ENCODE measurements around the gene TBXAS1. TPM values are rescaled to one million over a fixed set of nuclear protein-coding genes. Genes with fewer than 3 reads are reported as not detected.

The TBXAS1 gene
- total RNA-seq, 2 experiments from 2014 or later: 0.86 TPM; not detected in 1

GRCh38 chr7:139874302-139874629, 45.2 kb downstream of the TBXAS1 start:
- no peaks in the 10 kb centered on the region for H4K20me1 ChIP-seq (ENCODE audit: insufficient read depth, low read length)
- no peaks in the 10 kb centered on the region for H3K9me3 ChIP-seq (ENCODE audit: low read length)
- TF ChIP-seq EZH2phosphoT487 (IDR thresholded peaks at IDR 0.05; ENCODE audit: borderline replicate concordance, low read depth, low read length) (no peak), CTCF (conservative IDR thresholded peaks at IDR 0.05; ENCODE audit: low read length) (no peak)
- no peak for DNase-seq (ENCODE audit: low spot score)
- H3K4me1 ChIP-seq (ENCODE audit: insufficient read depth, low read length, poor library complexity, severe bottlenecking): no peaks in the 10 kb centered on the region
- H3K4me2 ChIP-seq (ENCODE audit: low read length): no peak overlapping the region
- BruUV-seq (replicated peaks): no TSS peak
- ChIA-PET CTCF (ENCODE audit: unreplicated experiment) (no interaction called here), POLR2A (interaction anchor here (1.0 kb wide), 1 partner anchor 18 kb away, joined by 3 read pairs; no protein-coding TSS in a partner anchor)
- no peak overlapping the region for H3K27ac ChIP-seq (ENCODE audit: low read depth, low read length, poor library complexity, severe bottlenecking)
- H3K36me3 ChIP-seq (ENCODE audit: insufficient read depth, low read length): no peaks in the 10 kb centered on the region
- intact Hi-C loops (cut with micrococcal nuclease; ENCODE audit: unreplicated experiment): no loop called here
- no peak overlapping the region for H3K4me3 ChIP-seq (ENCODE audit: low read depth, low read length, poor library complexity, severe bottlenecking)
- H2AFZ ChIP-seq (ENCODE audit: low read length): no peak overlapping the region
- no peaks in the 10 kb centered on the region for H3K9me2 ChIP-seq (ENCODE audit: insufficient read depth, low read length)
- H3K79me2 ChIP-seq (ENCODE audit: insufficient read depth, low read depth, low read length): no peaks in the 10 kb centered on the region

GRCh38 chr7:139875821-139876241, 46.8 kb downstream of the TBXAS1 start:
- no peak for DNase-seq (ENCODE audit: low spot score)
- no peak for TF ChIP-seq CTCF (conservative IDR thresholded peaks at IDR 0.05; ENCODE audit: low read length)
- TF ChIP-seq EZH2phosphoT487 (IDR thresholded peaks at IDR 0.05; ENCODE audit: borderline replicate concordance, low read depth, low read length): no peak
- H3K9me2 ChIP-seq (ENCODE audit: insufficient read depth, low read length): no peaks in the 10 kb centered on the region
- H3K4me2 ChIP-seq (ENCODE audit: low read length): no peak overlapping the region
- H3K9me3 ChIP-seq (ENCODE audit: low read length): no peaks in the 10 kb centered on the region
- no peaks in the 10 kb centered on the region for H3K79me2 ChIP-seq (ENCODE audit: insufficient read depth, low read depth, low read length)
- no TSS peak for BruUV-seq (replicated peaks)
- no peaks in the 10 kb centered on the region for H3K36me3 ChIP-seq (ENCODE audit: insufficient read depth, low read length)
- POLR2A ChIA-PET: interaction anchor here (0.6 kb wide), 1 partner anchor 71 kb away, joined by 3 read pairs; no protein-coding TSS in a partner anchor
- H3K4me1 ChIP-seq (ENCODE audit: insufficient read depth, low read length, poor library complexity, severe bottlenecking): no peaks in the 10 kb centered on the region
- H3K27ac ChIP-seq (ENCODE audit: low read depth, low read length, poor library complexity, severe bottlenecking): no peak overlapping the region
- H4K20me1 ChIP-seq (ENCODE audit: insufficient read depth, low read length): no peaks in the 10 kb centered on the region
- CTCF ChIA-PET (ENCODE audit: unreplicated experiment): no interaction called here
- no peak overlapping the region for H2AFZ ChIP-seq (ENCODE audit: low read length)
- H3K4me3 ChIP-seq (ENCODE audit: low read depth, low read length, poor library complexity, severe bottlenecking): no peak overlapping the region
- intact Hi-C loops (cut with micrococcal nuclease; ENCODE audit: unreplicated experiment): no loop called here

DNA sequence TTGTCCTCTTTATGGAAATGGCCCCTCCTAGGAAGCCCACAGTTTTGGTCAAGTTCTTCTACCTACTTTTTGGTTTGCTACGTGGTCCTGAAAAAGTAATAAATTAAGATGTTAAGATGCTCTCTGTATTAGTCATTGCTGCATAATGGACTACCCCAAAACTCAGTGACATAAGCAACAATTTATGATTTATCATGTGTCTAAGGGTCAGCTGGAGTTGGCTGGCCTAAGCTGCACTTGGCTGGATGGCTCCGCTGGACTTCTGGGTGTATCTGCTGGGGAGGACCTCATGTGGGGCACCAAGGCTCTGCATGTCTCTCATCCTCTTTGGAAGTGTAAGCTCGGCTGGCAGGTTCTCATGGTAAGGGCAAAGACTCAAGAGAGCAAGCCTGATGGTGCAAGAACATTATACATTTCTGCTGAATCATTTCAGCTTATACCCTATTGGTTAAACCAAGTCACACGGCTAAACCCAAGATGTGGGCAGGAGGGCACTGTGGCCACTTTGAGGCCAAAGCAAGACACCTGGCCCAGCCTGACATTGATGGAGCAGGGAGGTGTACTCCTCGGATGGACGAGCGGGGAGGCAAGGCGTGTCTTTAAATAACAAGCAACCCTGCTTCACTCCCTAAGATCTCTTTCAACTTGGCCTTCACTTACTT, 47.7 kb downstream of the TBXAS1 start:
- Histone ChIP-seq H3K9me3 (ENCODE audit: low read length) (no peaks in the 10 kb centered on the region), H3K4me2 (ENCODE audit: low read length) (no peak overlapping the region), H2AFZ (ENCODE audit: low read length) (no peak overlapping the region), H3K79me2 (ENCODE audit: insufficient read depth, low read depth, low read length) (no peaks in the 10 kb centered on the region), H3K9me2 (ENCODE audit: insufficient read depth, low read length) (no peaks in the 10 kb centered on the region), H3K4me3 (ENCODE audit: low read depth, low read length, poor library complexity, severe bottlenecking) (no peak overlapping the region), H3K36me3 (ENCODE audit: insufficient read depth, low read length) (no peaks in the 10 kb centered on the region), H3K4me1 (ENCODE audit: insufficient read depth, low read length, poor library complexity, severe bottlenecking) (no peaks in the 10 kb centered on the region), H3K27ac (ENCODE audit: low read depth, low read length, poor library complexity, severe bottlenecking) (no peak overlapping the region), H4K20me1 (ENCODE audit: insufficient read depth, low read length) (no peaks in the 10 kb centered on the region)
- POLR2A ChIA-PET: interaction anchor here (0.7 kb wide), 1 partner anchor 418 kb away, joined by 5 read pairs; no protein-coding TSS in a partner anchor
- CTCF ChIA-PET (ENCODE audit: unreplicated experiment): no interaction called here
- no peak for DNase-seq (ENCODE audit: low spot score)
- intact Hi-C loops (cut with micrococcal nuclease; ENCODE audit: unreplicated experiment): no loop called here
- no TSS peak for BruUV-seq (replicated peaks)
- TF ChIP-seq EZH2phosphoT487 (IDR thresholded peaks at IDR 0.05; ENCODE audit: borderline replicate concordance, low read depth, low read length) (no peak), CTCF (conservative IDR thresholded peaks at IDR 0.05; ENCODE audit: low read length) (no peak)
